ENCODE results near the gene MIS18A. TPM values are rescaled to one million over a fixed set of nuclear protein-coding genes. Genes with fewer than 3 reads are reported as not detected.

The MIS18A gene
- total and polyA plus RNA-seq, 3 experiments from 2014 or later = 10.7 to 29.7 (median 27.6) TPM

GRCh38 chr21:32301596-32301995 is 22.7 kb upstream of the MIS18A start:
- H3K27me3 ChIP-seq (ENCODE audit: insufficient read depth, low read length, poor library complexity, severe bottlenecking) = no peaks in the 10 kb centered on the region
- ChIA-PET CTCF (no interaction called here), POLR2A (no interaction called here)
- no peaks in the 10 kb centered on the region for H3K9me3 ChIP-seq (ENCODE audit: low read length)
- no peaks in the 10 kb centered on the region for H3K36me3 ChIP-seq (ENCODE audit: insufficient read depth, low read length)
- no peak overlapping the region for H3K4me3 ChIP-seq (ENCODE audit: low read length)
- no peak for DNase-seq
- H3K4me1 ChIP-seq (ENCODE audit: insufficient read depth, low read length) = no peaks in the 10 kb centered on the region
- H3K9me3 Mint-ChIP-seq = no peaks in the 10 kb centered on the region
- no peaks in the 10 kb centered on the region for H3K27me3 Mint-ChIP-seq
- peaks cover 0 to 6% (median 4%) of the 10 kb centered on the region in 3 donors for H3K36me3 Mint-ChIP-seq
- no peak overlapping the region for H3K4me3 Mint-ChIP-seq
- no peak overlapping the region for H3K27ac ChIP-seq (ENCODE audit: low read depth, low read length)
- no peaks in the 10 kb centered on the region for H3K4me1 Mint-ChIP-seq
- no peak overlapping the region for H3K27ac Mint-ChIP-seq

GRCh38 chr21:32300117-32300681 is 21.4 kb upstream of the MIS18A start:
- H3K36me3 Mint-ChIP-seq = peaks cover 0 to 4% (median 3%) of the 10 kb centered on the region in 3 donors
- H3K4me3 Mint-ChIP-seq = no peak overlapping the region
- CTCF ChIA-PET = no interaction called here
- no peak overlapping the region for H3K4me3 ChIP-seq (ENCODE audit: low read length)
- H3K36me3 ChIP-seq (ENCODE audit: insufficient read depth, low read length) = no peaks in the 10 kb centered on the region
- H3K27ac Mint-ChIP-seq = no peak overlapping the region
- no peak overlapping the region for H3K27ac ChIP-seq (ENCODE audit: low read depth, low read length)
- no peaks in the 10 kb centered on the region for H3K27me3 Mint-ChIP-seq
- H3K27me3 ChIP-seq (ENCODE audit: insufficient read depth, low read length, poor library complexity, severe bottlenecking) = no peaks in the 10 kb centered on the region
- no peaks in the 10 kb centered on the region for H3K9me3 Mint-ChIP-seq
- POLR2A ChIA-PET = no interaction called here
- no peaks in the 10 kb centered on the region for H3K4me1 Mint-ChIP-seq
- no peaks in the 10 kb centered on the region for H3K9me3 ChIP-seq (ENCODE audit: low read length)
- no peaks in the 10 kb centered on the region for H3K4me1 ChIP-seq (ENCODE audit: insufficient read depth, low read length)
- no peak for DNase-seq

- H3K36me3 Mint-ChIP-seq = peaks cover 0 to 4% (median 3%) of the 10 kb centered on the region in 3 donors
- H3K36me3 ChIP-seq (ENCODE audit: insufficient read depth, low read length) = no peaks in the 10 kb centered on the region
- no peaks in the 10 kb centered on the region for H3K27me3 Mint-ChIP-seq
- no peak overlapping the region for H3K27ac ChIP-seq (ENCODE audit: low read depth, low read length)
- ChIA-PET CTCF (no interaction called here), POLR2A (no interaction called here)
- no peaks in the 10 kb centered on the region for H3K9me3 ChIP-seq (ENCODE audit: low read length)
- no peak for DNase-seq
- H3K4me1 Mint-ChIP-seq = no peaks in the 10 kb centered on the region
- H3K27ac Mint-ChIP-seq = no peak overlapping the region
- no peaks in the 10 kb centered on the region for H3K4me1 ChIP-seq (ENCODE audit: insufficient read depth, low read length)
- no peak overlapping the region for H3K4me3 Mint-ChIP-seq
- H3K27me3 ChIP-seq (ENCODE audit: insufficient read depth, low read length, poor library complexity, severe bottlenecking) = no peaks in the 10 kb centered on the region
- no peak overlapping the region for H3K4me3 ChIP-seq (ENCODE audit: low read length)
- H3K9me3 Mint-ChIP-seq = no peaks in the 10 kb centered on the region
These were observed 20.8 kb upstream of the MIS18A start for GRCh38 chr21:32299695-32300094.

GRCh38 chr21:32298658-32299081 is 19.8 kb upstream of the MIS18A start, which contains the start of gene MRAP:
MRAP (plus strand) TSS chr21:32298855; CDS start chr21:32298972, 117 bp downstream.
- Histone ChIP-seq H3K4me1 (ENCODE audit: insufficient read depth, low read length) (no peaks in the 10 kb centered on the region), H3K36me3 (ENCODE audit: insufficient read depth, low read length) (no peaks in the 10 kb centered on the region), H3K9me3 (ENCODE audit: low read length) (no peaks in the 10 kb centered on the region), H3K27me3 (ENCODE audit: insufficient read depth, low read length, poor library complexity, severe bottlenecking) (no peaks in the 10 kb centered on the region), H3K27ac (ENCODE audit: low read depth, low read length) (no peak within 1 kb of the TSS), H3K4me3 (ENCODE audit: low read length) (no peak within 1 kb of the TSS)
- DNase-seq = no peak
- no peak within 1 kb of the TSS for H3K4me3 Mint-ChIP-seq
- no peaks in the 10 kb centered on the region for H3K4me1 Mint-ChIP-seq
- CTCF ChIA-PET = no interaction called here
- H3K27me3 Mint-ChIP-seq = no peaks in the 10 kb centered on the region
- no peak within 1 kb of the TSS for H3K27ac Mint-ChIP-seq
- POLR2A ChIA-PET = no interaction called here
- peaks cover 0 to 4% (median 3%) of the 10 kb centered on the region in 3 donors for H3K36me3 Mint-ChIP-seq
- H3K9me3 Mint-ChIP-seq = no peaks in the 10 kb centered on the region

GRCh38 chr21:32298148-32298559 is 19.3 kb upstream of the MIS18A start:
- Histone ChIP-seq H3K4me1 (ENCODE audit: insufficient read depth, low read length) (no peaks in the 10 kb centered on the region), H3K27ac (ENCODE audit: low read depth, low read length) (no peak overlapping the region), H3K36me3 (ENCODE audit: insufficient read depth, low read length) (no peaks in the 10 kb centered on the region), H3K27me3 (ENCODE audit: insufficient read depth, low read length, poor library complexity, severe bottlenecking) (no peaks in the 10 kb centered on the region), H3K4me3 (ENCODE audit: low read length) (no peak overlapping the region), H3K9me3 (ENCODE audit: low read length) (no peaks in the 10 kb centered on the region)
- Mint-ChIP-seq H3K9me3 (no peaks in the 10 kb centered on the region), H3K4me1 (no peaks in the 10 kb centered on the region), H3K36me3 (peaks cover 0 to 3% (median 2%) of the 10 kb centered on the region in 3 donors), H3K27ac (no peak overlapping the region), H3K4me3 (no peak overlapping the region), H3K27me3 (no peaks in the 10 kb centered on the region)
- ChIA-PET POLR2A (no interaction called here), CTCF (no interaction called here)
- DNase-seq = no peak

GRCh38 chr21:32297449-32297848 is 18.6 kb upstream of the MIS18A start:
- Mint-ChIP-seq H3K27ac (no peak overlapping the region), H3K27me3 (no peaks in the 10 kb centered on the region), H3K4me3 (no peak overlapping the region), H3K36me3 (peaks cover 0 to 3% (median 1%) of the 10 kb centered on the region in 3 donors), H3K9me3 (no peaks in the 10 kb centered on the region), H3K4me1 (no peaks in the 10 kb centered on the region)
- Histone ChIP-seq H3K9me3 (ENCODE audit: low read length) (no peaks in the 10 kb centered on the region), H3K27ac (ENCODE audit: low read depth, low read length) (no peak overlapping the region), H3K4me3 (ENCODE audit: low read length) (no peak overlapping the region), H3K4me1 (ENCODE audit: insufficient read depth, low read length) (no peaks in the 10 kb centered on the region), H3K36me3 (ENCODE audit: insufficient read depth, low read length) (no peaks in the 10 kb centered on the region), H3K27me3 (ENCODE audit: insufficient read depth, low read length, poor library complexity, severe bottlenecking) (no peaks in the 10 kb centered on the region)
- CTCF ChIA-PET = no interaction called here
- no peak for DNase-seq
- POLR2A ChIA-PET = no interaction called here

GRCh38 chr21:32285476-32285875 is 6.6 kb upstream of the MIS18A start:
- POLR2A ChIA-PET = no interaction called here
- H3K27me3 Mint-ChIP-seq = peaks cover 0 to 4% of the 10 kb centered on the region in 2 donors
- no peak overlapping the region for H3K27ac Mint-ChIP-seq
- H3K4me1 ChIP-seq (ENCODE audit: insufficient read depth, low read length) = no peaks in the 10 kb centered on the region
- H3K4me3 ChIP-seq (ENCODE audit: low read length) = no peak overlapping the region
- CTCF ChIA-PET = no interaction called here
- H3K4me1 Mint-ChIP-seq = peaks cover 1 to 3% (median 2%) of the 10 kb centered on the region in 3 donors
- H3K27me3 ChIP-seq (ENCODE audit: insufficient read depth, low read length, poor library complexity, severe bottlenecking) = no peaks in the 10 kb centered on the region
- H3K27ac ChIP-seq (ENCODE audit: low read depth, low read length) = no peak overlapping the region
- no peaks in the 10 kb centered on the region for H3K36me3 ChIP-seq (ENCODE audit: insufficient read depth, low read length)
- no peaks in the 10 kb centered on the region for H3K9me3 Mint-ChIP-seq
- no peaks in the 10 kb centered on the region for H3K9me3 ChIP-seq (ENCODE audit: low read length)
- no peak for DNase-seq
- peak overlapping the region in 1 of 7 donors; percentile 73 for H3K4me3 Mint-ChIP-seq
- H3K36me3 Mint-ChIP-seq = peaks cover 0 to 4% (median 0%) of the 10 kb centered on the region in 3 donors

- Mint-ChIP-seq H3K4me3 (no peak overlapping the region), H3K27ac (peak overlapping the region in 1 of 8 donors; percentile 38), H3K4me1 (peaks cover 21 to 26% (median 25%) of the 10 kb centered on the region in 3 donors), H3K9me3 (no peaks in the 10 kb centered on the region), H3K36me3 (peaks cover 0 to 6% (median 4%) of the 10 kb centered on the region in 3 donors), H3K27me3 (peaks cover 0 to 11% of the 10 kb centered on the region in 2 donors)
- peaks cover 14% of the 10 kb centered on the region for H3K4me1 ChIP-seq (ENCODE audit: insufficient read depth, low read length)
- CTCF ChIA-PET = no interaction called here
- no peaks in the 10 kb centered on the region for H3K9me3 ChIP-seq (ENCODE audit: low read length)
- H3K36me3 ChIP-seq (ENCODE audit: insufficient read depth, low read length) = no peaks in the 10 kb centered on the region
- no peak overlapping the region for H3K4me3 ChIP-seq (ENCODE audit: low read length)
- POLR2A ChIA-PET = no interaction called here
- no peak overlapping the region for H3K27ac ChIP-seq (ENCODE audit: low read depth, low read length)
- no peaks in the 10 kb centered on the region for H3K27me3 ChIP-seq (ENCODE audit: insufficient read depth, low read length, poor library complexity, severe bottlenecking)
- DNase-seq = no peak
These were observed 4.1 kb upstream of the MIS18A start for GRCh38 chr21:32282992-32283391.

Measured in CD8-positive, alpha-beta memory T cell (primary cell).